Measurements from ENCODE around the gene KIRREL3.

Gene KIRREL3

GRCh38 chr11:126436209-126436755, 564.3 kb downstream of the KIRREL3 start:
- DNase-seq (ENCODE audit: low spot score) = no peak

- no peak for DNase-seq (ENCODE audit: low spot score)
Observed at GRCh38 chr11:126434950-126435335, 565.6 kb downstream of the KIRREL3 start.

DNA sequence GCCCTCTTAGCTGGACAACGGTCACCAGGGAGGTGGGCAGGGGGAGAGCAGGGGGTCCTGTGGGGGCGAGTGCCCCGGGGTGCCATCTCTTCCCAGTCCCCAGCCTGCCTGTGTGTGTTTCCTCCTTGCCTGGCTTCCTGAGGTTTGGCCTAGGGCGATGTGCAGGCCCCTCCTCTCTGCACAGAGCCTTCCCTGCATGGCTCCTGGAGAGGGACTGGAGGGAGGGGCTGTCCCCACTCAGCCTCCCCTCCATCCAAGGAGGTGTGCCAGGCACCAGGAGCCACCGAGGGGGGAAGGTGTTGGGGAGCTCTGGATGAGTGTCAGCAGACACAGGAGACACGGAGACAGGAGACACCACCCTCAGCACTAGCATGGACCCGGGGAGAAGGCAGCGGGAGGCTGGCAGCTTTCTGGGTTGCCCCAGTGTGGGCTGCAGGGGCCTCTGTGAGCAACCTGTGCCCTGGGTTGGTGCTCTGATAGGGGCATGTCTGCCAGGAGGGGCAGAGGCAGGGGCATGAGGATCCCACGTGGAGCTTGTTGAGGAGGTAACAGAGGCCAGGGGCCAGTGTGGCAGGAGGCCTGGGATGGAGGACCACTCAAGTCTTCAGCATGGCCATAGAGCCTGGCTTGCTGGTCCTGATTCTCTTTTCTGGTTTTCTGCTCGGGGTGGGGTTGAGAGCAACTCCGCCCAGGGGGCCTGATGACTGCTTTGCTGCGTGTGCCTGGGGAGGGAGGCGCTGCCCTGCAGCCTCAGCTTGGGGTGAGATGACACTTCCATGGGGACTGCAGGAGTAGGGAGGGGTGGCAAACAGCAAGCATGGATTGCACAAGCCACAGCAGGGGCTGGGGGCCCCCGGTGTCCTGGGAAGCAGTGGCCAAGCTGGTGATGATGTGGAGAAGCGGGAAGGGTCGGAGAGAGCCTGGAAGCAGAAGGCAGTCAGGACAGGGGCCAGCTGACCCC, 566.3 kb downstream of the KIRREL3 start:
- no peak for DNase-seq (ENCODE audit: low spot score)

- no peak for DNase-seq (ENCODE audit: low spot score)
Observed at GRCh38 chr11:126433244-126433846, 567.2 kb downstream of the KIRREL3 start.

- DNase-seq (ENCODE audit: low spot score) = no peak
Observed at GRCh38 chr11:126432525-126432924, 568.0 kb downstream of the KIRREL3 start.

- DNase-seq (ENCODE audit: low spot score) = no peak
Observed at GRCh38 chr11:126432065-126432461, 568.5 kb downstream of the KIRREL3 start.

DNA sequence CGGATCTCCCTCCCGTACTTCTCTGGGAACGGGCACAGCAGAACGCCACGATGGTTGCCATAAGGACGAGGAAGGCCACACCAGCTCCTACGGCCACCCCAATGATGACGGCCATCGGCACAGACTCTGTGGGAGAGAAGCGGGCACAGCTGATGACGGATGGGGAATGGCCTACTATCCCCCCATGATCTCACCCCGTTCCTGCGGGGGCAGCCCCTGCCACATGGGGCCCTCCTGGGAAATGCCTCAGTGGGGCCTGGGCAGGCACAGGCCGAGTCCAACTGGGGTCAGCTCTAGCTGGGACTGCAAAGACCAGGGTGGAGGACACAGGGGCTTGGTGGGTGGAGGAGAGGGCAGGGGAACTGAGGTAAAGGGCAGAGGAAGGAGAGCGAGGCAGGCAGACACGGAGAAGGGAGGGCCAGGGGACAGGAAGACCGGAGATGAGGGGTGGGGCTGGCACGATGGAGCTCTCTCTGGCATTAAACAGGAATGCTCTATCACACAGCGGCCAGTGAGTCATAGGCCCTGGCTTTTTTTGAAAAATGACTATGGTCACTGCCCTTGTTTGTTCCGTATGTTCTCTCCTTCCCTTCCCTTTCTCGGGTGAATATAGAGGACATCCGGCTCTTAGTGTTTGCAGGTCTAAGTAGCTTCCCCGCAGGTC, 569.0 kb downstream of the KIRREL3 start:
- no peak for DNase-seq (ENCODE audit: low spot score)

DNA sequence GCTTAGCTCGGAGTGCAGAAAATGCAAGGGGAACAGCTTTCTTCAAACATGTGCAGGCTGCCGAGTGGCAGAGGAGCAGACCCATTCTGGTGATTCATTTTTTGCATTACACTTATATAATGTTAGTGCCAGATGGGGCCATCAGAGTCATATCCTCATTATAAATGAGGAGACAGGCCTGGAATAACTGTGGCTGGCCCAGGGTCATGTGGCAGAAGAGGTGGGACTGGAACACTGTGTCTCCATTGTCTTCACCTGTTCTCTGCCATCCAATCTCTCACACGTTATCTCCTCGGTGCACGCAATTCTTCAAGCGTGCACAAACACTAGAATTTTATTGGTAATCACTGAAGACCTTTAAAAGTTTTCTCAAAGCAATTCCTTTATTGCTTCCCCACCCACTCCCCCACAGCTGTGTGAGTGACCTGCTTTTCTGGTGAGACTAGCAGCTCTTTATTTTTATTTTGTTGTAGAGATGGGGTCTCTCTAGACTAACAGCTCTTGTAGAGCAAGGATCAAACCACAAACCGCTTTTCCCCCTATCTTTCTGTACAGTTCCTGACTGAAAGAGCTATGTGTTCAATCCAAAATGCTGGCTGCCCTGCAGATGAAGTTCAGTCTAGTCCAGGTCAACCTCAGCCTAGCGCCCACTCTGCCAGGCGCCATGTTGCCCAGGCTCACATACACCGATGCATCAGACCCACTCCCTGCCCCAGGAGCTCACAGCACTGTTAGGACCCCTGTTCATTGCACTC, 569.8 kb downstream of the KIRREL3 start:
- DNase-seq (ENCODE audit: low spot score) = no peak

- no peak for DNase-seq (ENCODE audit: low spot score)
Observed at GRCh38 chr11:126426820-126427749, 573.5 kb downstream of the KIRREL3 start.

DNA sequence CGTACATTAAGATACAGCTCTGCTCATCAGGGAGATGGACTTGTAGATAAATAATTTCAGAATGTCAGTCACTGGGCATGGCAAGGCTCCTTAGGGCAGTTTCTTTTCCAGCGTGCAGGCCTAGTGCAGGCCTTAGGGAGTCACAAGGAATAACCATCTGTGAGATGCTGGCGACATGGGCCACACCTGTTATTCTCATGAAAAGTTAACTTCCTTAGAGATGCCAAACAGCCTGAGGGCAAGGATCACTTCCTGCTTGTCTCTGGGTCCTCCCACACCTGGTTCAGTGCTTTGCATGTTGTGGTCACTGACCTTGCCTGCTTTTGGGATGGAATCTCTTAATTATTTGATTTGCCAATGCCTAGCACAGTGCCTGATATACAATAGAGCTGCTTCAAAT, 574.5 kb downstream of the KIRREL3 start:
- DNase-seq (ENCODE audit: low spot score) = no peak

DNA sequence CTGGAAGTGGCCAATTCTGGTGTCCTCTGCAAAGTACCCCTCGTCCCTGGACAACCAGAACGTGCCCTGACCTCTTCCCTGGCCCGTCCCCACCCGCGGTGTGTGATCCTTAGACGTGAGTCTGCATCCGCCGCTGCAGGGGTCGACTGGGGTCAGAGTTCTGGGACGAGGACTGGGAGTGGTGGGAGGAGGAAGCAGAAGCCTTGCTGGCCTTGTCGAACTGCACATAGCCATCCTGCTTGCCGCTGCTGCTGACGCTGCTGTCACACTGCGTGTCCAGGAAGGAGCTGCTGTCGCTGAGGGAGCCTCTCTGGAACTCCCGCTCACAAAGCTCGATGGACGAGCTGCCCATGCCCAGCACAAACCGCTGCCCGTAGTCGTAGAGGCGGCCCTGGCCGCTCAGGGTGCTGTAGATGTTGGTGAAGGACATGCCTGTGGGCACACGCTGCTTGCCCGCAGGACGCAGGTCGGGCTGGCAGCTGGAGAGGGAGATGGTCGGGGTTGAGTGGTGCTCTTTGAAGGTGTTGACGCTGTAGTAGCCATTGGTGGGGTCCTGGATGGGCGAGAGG, 576.0 kb downstream of the KIRREL3 start:
- DNase-seq (ENCODE audit: low spot score) = no peak

GRCh38 chr11:126423743-126424142, 576.8 kb downstream of the KIRREL3 start:
- no peak for DNase-seq (ENCODE audit: low spot score)

- no peak for DNase-seq (ENCODE audit: low spot score)
Observed at GRCh38 chr11:126423154-126423553, 577.4 kb downstream of the KIRREL3 start.

- no peak for DNase-seq (ENCODE audit: low spot score)
Observed at GRCh38 chr11:126422446-126422845, 578.1 kb downstream of the KIRREL3 start.

- DNase-seq (ENCODE audit: low spot score) = no peak
Observed at GRCh38 chr11:126421271-126421671, 579.3 kb downstream of the KIRREL3 start.

DNA sequence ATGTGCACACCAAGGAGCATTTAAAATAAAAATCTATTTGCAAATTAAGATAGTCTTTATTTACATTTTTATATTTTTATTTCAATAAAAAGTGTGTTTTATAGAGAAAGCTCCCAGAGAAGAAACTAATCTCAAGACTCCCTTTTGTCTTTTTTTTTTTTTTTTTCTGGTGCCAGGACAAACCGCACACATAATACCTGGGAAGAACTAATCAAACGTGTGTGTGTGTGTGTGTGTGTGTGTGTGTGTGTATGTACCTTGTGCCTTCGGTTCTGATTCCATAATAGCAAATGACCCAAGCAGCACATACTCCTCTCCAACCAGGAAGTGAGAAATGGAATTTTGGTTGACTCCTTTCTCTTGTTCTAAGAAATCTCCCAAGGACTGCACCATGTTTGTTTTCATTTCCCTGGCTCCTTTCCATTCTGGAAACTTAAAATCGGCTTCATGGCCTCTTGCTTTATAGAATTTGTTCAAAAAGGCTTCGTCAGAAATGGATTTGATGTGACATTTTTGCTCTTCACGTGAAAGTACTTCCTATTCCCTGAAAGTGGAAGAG, 579.8 kb downstream of the KIRREL3 start:
- no peak for DNase-seq (ENCODE audit: low spot score)

DNA sequence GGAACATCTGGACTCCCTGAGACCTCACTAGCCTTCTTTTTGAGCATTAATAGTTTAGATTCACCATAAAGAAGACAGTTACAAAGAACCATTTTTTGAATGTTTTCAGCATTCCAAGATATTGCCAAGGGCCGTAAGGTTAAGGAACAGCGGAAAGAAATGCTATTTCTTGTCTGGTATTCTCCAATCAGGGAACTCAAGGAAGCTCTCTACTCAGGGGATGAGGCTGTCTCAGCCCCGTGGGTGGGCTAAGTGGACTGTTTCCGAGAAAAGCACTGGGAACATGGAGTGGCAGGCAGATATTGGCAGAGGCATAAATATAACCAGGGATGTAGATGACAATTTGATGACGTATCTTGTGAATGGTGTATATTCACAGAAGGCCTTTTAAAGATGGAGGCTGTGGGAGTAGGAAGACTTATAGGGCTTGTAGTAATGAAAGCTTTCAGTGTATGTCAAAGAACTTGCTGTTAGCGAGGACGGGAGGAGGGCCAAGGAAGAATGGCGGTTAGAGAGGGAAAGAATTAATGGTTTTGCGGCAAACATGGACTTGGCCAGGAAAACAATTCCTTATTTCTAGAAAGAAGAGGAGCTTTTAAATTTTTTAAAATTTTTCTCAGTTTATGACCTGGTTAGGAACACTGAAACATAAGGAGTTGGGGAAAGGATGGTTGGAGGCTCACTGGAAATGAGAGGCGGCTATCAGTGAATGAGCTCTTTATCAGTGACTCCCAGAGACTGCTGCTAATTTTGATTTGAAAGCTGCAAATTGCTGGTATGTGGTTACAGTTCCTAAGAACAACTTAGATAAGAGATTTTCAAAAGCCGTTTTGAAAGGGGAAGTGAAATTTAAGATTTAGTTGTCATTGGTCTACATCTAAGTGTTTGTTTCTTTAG, 580.5 kb downstream of the KIRREL3 start:
- peak; percentile 4 for DNase-seq (ENCODE audit: low spot score)

GRCh38 chr11:126418887-126419286, 581.7 kb downstream of the KIRREL3 start:
- no peak for DNase-seq (ENCODE audit: low spot score)

All from activated CD4-positive, alpha-beta T cell treated with anti-CD3 and anti-CD28 coated beads, Interleukin-2, Interleukin-4, amounts not matched to agents 100 ng/mL and 50 ng/mL, durations not matched to agents 16 hours and 8 hours (primary cell).